HK-2 (cell line): ENCODE results near the gene TIMM50.
A peak's percentile ranks its signal among the peaks of the same experiment; 100 is the strongest.

ENCODE experiments used
- DNase-seq: peaks from one replicate; pipeline ENCODE4 v3.0.0-alpha.2; 2018; ENCODE audit not compliant: unreplicated experiment

TIMM50 gene

GRCh38 chr19:39500543-39500942, 19.9 kb downstream of the TIMM50 start:
- DNase-seq: no peak

GRCh38 chr19:39501340-39501739, 20.7 kb downstream of the TIMM50 start:
- no peak for DNase-seq

GRCh38 chr19:39502640-39503417, 22.2 kb downstream of the TIMM50 start:
- DNase-seq: peak; percentile 75

- no peak for DNase-seq
Measured at GRCh38 chr19:39506598-39506943, 25.9 kb downstream of the TIMM50 start.

- peak; percentile 79 for DNase-seq
Measured at GRCh38 chr19:39506944-39507714, 26.5 kb downstream of the TIMM50 start.

GRCh38 chr19:39507715-39508364, 27.2 kb downstream of the TIMM50 start:
- DNase-seq: no peak

- no peak for DNase-seq
Measured at GRCh38 chr19:39508629-39509028, 28.0 kb downstream of the TIMM50 start.

- no peak for DNase-seq
Measured at GRCh38 chr19:39509233-39509632, 28.6 kb downstream of the TIMM50 start.

GRCh38 chr19:39512988-39513387, 32.4 kb downstream of the TIMM50 start:
- DNase-seq: no peak

GRCh38 chr19:39514840-39515550, 34.4 kb downstream of the TIMM50 start, which contains the start of gene SELENOV:
SELENOV (plus strand) TSS chr19:39515139; CDS start chr19:39515213, 74 bp downstream.
- no peak for DNase-seq

GRCh38 chr19:39515551-39516191, 35.0 kb downstream of the TIMM50 start:
- no peak for DNase-seq

- DNase-seq: no peak
Measured at GRCh38 chr19:39516270-39516669, 35.6 kb downstream of the TIMM50 start.

- no peak for DNase-seq
Measured at GRCh38 chr19:39517432-39517831, 36.8 kb downstream of the TIMM50 start.

GRCh38 chr19:39518458-39518857, 37.8 kb downstream of the TIMM50 start:
- DNase-seq: no peak

GRCh38 chr19:39518975-39519374, 38.3 kb downstream of the TIMM50 start:
- DNase-seq: no peak

- no peak for DNase-seq
Measured at GRCh38 chr19:39520541-39521484, 40.2 kb downstream of the TIMM50 start.

- no peak for DNase-seq
Measured at GRCh38 chr19:39524495-39524894, 43.9 kb downstream of the TIMM50 start.

- no peak for DNase-seq
Measured at GRCh38 chr19:39525205-39525604, 44.6 kb downstream of the TIMM50 start.

GRCh38 chr19:39531834-39532232, 51.2 kb downstream of the TIMM50 start:
- DNase-seq: no peak
